CD4-positive, alpha-beta T cell (primary cell): ENCODE data around the gene KATNIP. TPM values are rescaled to one million over a fixed set of nuclear protein-coding genes. Genes with fewer than 3 reads are reported as not detected.
A peak's percentile ranks its signal among the peaks of the same experiment; 100 is the strongest.

Source experiments
- ATAC-seq: fragments of 200-7000 bp; cut with Tn5 transposase; one replicate; pipeline ENCODE4 v1.10.0; 2022; ENCODE audit warnings: mild to moderate bottlenecking; ENCODE audit not compliant: poor library complexity
- CTCF ChIA-PET: fragments of 350-600 bp; sonication (Branson Sonifier 250); formaldehyde crosslinking; loops from one replicate; lab custom pipeline; 2021; ENCODE audit warnings: antibody characterized with exemption, inconsistent platforms; lab: Charles Lee
- POLR2A ChIA-PET: fragments of 350-600 bp; sonication (Branson Sonifier 250); formaldehyde crosslinking; loops from one replicate; lab custom pipeline; 2021; ENCODE audit warnings: antibody characterized with exemption, inconsistent platforms; lab: Charles Lee
- DNase-seq, 14 experiments: peaks; one replicate each; pipeline ENCODE4 v3.0.0-alpha.2; 2013 to 2020; ENCODE audit warnings: mixed read lengths in 2 of 14
- H3K27ac ChIP-seq, 2 donors: one replicate each; pipeline versions ENCODE4 v1.5.1 to v1.7.0; 2013; ENCODE audit warnings: low read length in 2 of 2, low read depth in 1 of 2, mild to moderate bottlenecking in 1 of 2
- H3K27me3 ChIP-seq, 2 experiments: 1 replicate in 1 of 2; 2 replicates in 1 of 2; pipeline versions ENCODE4 v1.6.1 to v1.7.0; 2013; ENCODE audit warnings: low read length in 2 of 2, control low read depth in 1 of 2, mild to moderate bottlenecking in 1 of 2, moderate library complexity in 1 of 2; ENCODE audit not compliant: insufficient read depth in 2 of 2, control insufficient read depth in 1 of 2
- H3K36me3 ChIP-seq: one replicate; pipeline ENCODE4 v1.6.1; 2013; ENCODE audit warnings: low read length, control low read depth; ENCODE audit not compliant: insufficient read depth
- H3K4me1 ChIP-seq: one replicate; pipeline ENCODE4 v1.6.1; 2013; ENCODE audit warnings: low read length, control low read depth; ENCODE audit not compliant: insufficient read depth
- H3K4me3 ChIP-seq: one replicate; pipeline ENCODE4 v1.5.1; 2013; ENCODE audit warnings: mild to moderate bottlenecking, low read length, moderate library complexity
- H3K9me3 ChIP-seq, 2 experiments: 1 replicate in 1 of 2; 2 replicates in 1 of 2; pipeline versions ENCODE4 v1.6.1 to v1.7.0; 2013; ENCODE audit warnings: low read length in 2 of 2, mild to moderate bottlenecking in 2 of 2, control low read depth in 1 of 2, moderate library complexity in 1 of 2; ENCODE audit not compliant: control insufficient read depth in 1 of 2, insufficient read depth in 1 of 2
- H3K27ac Mint-ChIP-seq: one replicate; pipeline ENCODE4 v1.8.0; 2020; ENCODE audit warnings: mixed read lengths
- H3K27me3 Mint-ChIP-seq: one replicate; pipeline ENCODE4 v1.8.0; 2021; ENCODE audit warnings: mixed read lengths
- H3K36me3 Mint-ChIP-seq: one replicate; pipeline ENCODE4 v1.8.0; 2021; ENCODE audit warnings: low read depth, mixed read lengths
- H3K4me1 Mint-ChIP-seq: one replicate; pipeline ENCODE4 v1.8.0; 2021; ENCODE audit warnings: low read depth, mixed read lengths
- H3K4me3 Mint-ChIP-seq: one replicate; pipeline ENCODE4 v1.8.0; 2020; ENCODE audit warnings: mild to moderate bottlenecking, mixed read lengths
- H3K9me3 Mint-ChIP-seq: one replicate; pipeline ENCODE4 v1.8.0; 2020; ENCODE audit warnings: mixed read lengths
- intact Hi-C, 2 experiments: fragments of 100-400 bp; cut with DNase I in 1 of 2; cut with micrococcal nuclease in 1 of 2; formaldehyde crosslinking; loops; one replicate each; pipeline versions ENCODE4 v1.15.1 to v1.9.0; 2023 to 2025; cut with DNase I, micrococcal nuclease
- total RNA-seq, 174 experiments: library from RNA in 2 of 174; stranded (reverse) in 2 of 174; gene quantifications; one replicate each; pipeline ENCODE4 v1.2.3 and lab custom pipeline; 2021 to 2026
- TF ChIP-seq, protein P1 (sequence below): fragments of 200-600 bp; IDR thresholded peaks from one replicate; pipeline ENCODE4 v1.8.0; 2022; ENCODE audit warnings: antibody characterized with exemption, mild to moderate bottlenecking

KATNIP gene
- total RNA-seq, 2 experiments from 2014 or later: 18.5 to 20.9 TPM

DNA sequence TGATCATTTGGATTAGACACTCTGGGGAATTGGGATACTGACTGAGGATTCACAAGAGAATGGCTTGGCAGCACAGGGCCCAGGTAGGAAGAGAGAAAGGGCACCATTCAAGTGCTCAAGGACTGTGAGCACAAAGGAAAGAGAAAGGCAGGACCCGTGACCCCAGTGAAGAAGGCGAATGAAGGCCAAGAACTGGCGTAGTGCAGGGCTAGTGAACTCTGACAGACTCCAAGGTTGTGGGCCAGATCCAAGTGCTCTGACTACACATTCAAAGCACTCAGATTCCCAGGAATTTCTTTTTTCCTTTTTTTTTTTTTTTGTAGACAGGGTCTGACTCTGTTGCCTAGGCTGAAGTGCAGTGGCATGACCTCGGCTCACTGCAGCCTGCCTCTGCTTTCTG is 5.3 kb upstream of the KATNIP start:
- TF ChIP-seq, protein P1, sequence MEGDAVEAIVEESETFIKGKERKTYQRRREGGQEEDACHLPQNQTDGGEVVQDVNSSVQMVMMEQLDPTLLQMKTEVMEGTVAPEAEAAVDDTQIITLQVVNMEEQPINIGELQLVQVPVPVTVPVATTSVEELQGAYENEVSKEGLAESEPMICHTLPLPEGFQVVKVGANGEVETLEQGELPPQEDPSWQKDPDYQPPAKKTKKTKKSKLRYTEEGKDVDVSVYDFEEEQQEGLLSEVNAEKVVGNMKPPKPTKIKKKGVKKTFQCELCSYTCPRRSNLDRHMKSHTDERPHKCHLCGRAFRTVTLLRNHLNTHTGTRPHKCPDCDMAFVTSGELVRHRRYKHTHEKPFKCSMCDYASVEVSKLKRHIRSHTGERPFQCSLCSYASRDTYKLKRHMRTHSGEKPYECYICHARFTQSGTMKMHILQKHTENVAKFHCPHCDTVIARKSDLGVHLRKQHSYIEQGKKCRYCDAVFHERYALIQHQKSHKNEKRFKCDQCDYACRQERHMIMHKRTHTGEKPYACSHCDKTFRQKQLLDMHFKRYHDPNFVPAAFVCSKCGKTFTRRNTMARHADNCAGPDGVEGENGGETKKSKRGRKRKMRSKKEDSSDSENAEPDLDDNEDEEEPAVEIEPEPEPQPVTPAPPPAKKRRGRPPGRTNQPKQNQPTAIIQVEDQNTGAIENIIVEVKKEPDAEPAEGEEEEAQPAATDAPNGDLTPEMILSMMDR: no peak
- Histone ChIP-seq H3K9me3 (no peaks in the 10 kb centered on the region), H3K4me3 (no peak overlapping the region), H3K27ac (no peak overlapping the region), H3K36me3 (peaks cover 56% of the 10 kb centered on the region), H3K4me1 (peaks cover 22% of the 10 kb centered on the region), H3K27me3 (no peaks in the 10 kb centered on the region)
- Mint-ChIP-seq H3K27me3 (no peaks in the 10 kb centered on the region), H3K27ac (no peak overlapping the region), H3K4me3 (no peak overlapping the region), H3K4me1 (peaks cover 45% of the 10 kb centered on the region), H3K36me3 (peaks cover 80% of the 10 kb centered on the region), H3K9me3 (no peaks in the 10 kb centered on the region)
- ATAC-seq (no peak), DNase-seq (no peak)
- intact Hi-C loops: no loop called here
- ChIA-PET POLR2A (no interaction called here), CTCF (no interaction called here)

DNA sequence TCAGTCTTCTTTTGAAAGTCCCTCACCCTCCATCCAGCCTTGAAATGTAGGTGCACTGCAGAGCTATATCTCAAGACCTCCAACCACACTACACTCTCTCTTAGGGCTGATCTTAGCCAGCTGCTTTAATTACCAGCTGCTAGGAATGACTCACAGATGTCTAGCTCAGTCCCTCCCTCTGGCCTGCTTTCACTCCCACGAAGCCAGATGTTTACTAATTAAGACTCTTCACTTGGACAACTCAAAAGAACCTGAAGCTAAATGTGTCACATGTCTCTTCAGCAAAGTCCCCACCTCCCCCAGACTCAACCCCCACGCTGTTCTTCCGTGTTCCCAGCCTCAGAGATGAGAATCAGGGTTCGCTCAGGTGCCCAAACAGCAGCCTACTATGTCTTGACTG is 2.8 kb upstream of the KATNIP start:
- Mint-ChIP-seq H3K36me3 (peaks cover 65% of the 10 kb centered on the region), H3K27ac (no peak overlapping the region), H3K27me3 (no peaks in the 10 kb centered on the region), H3K4me3 (peak overlapping the region; percentile 43), H3K9me3 (no peaks in the 10 kb centered on the region), H3K4me1 (peaks cover 54% of the 10 kb centered on the region)
- H3K9me3 ChIP-seq: no peaks in the 10 kb centered on the region
- H3K36me3 ChIP-seq: peaks cover 31% of the 10 kb centered on the region
- H3K27me3 ChIP-seq: no peaks in the 10 kb centered on the region
- POLR2A ChIA-PET: no interaction called here
- DNase-seq (no peak), ATAC-seq (no peak)
- TF ChIP-seq, protein P1: no peak
- H3K4me3 ChIP-seq: no peak overlapping the region
- H3K27ac ChIP-seq: no peak overlapping the region
- CTCF ChIA-PET: no interaction called here
- peaks cover 32% of the 10 kb centered on the region for H3K4me1 ChIP-seq
- intact Hi-C loops: no loop called here

DNA sequence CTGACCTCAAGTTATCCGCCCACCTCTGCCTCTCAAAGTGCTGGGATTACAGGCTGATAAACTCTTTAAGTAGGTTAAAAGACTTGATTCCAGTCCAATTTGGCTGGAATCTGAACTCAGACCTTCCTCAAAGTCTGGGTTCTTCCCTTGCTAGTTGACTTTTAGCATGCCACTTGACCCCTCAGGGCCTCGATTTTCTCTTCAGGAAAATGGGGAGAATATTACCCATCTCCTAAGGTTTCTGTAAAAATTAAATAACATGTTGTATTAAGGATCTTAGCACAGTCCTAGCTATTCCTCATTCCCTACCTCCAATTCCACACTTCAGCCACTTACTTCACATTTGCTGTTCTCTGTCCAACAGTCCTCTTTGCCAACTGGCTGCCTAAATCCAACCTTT is 2.1 kb upstream of the KATNIP start:
- Histone ChIP-seq H3K9me3 (no peaks in the 10 kb centered on the region), H3K36me3 (peaks cover 26% of the 10 kb centered on the region), H3K27ac (no peak overlapping the region), H3K4me3 (no peak overlapping the region), H3K27me3 (no peaks in the 10 kb centered on the region), H3K4me1 (peaks cover 32% of the 10 kb centered on the region)
- no peak for ATAC-seq
- no peak overlapping the region for H3K27ac Mint-ChIP-seq
- H3K4me1 Mint-ChIP-seq: peaks cover 54% of the 10 kb centered on the region
- H3K36me3 Mint-ChIP-seq: peaks cover 57% of the 10 kb centered on the region
- ChIA-PET POLR2A (no interaction called here), CTCF (no interaction called here)
- no peaks in the 10 kb centered on the region for H3K27me3 Mint-ChIP-seq
- TF ChIP-seq, protein P1: no peak
- H3K4me3 Mint-ChIP-seq: peak overlapping the region; percentile 51
- intact Hi-C loops: no loop called here
- DNase-seq: no peak
- H3K9me3 Mint-ChIP-seq: no peaks in the 10 kb centered on the region
